Osteocyte (in vitro differentiated cells): ENCODE data around the gene DNTT. TPM values are rescaled to one million over a fixed set of nuclear protein-coding genes. Genes with fewer than 3 reads are reported as not detected.

Experiments used
- DNase-seq: peaks from one replicate; pipeline ENCODE4 v3.0.0; 2021; ENCODE audit warnings: mixed read lengths; ENCODE audit not compliant: unreplicated experiment; ENCODE audit errors: extremely low spot score
- H3K27ac Mint-ChIP-seq: one replicate; pipeline ENCODE4 v1.8.0; 2021; ENCODE audit warnings: mild to moderate bottlenecking, mixed read lengths; ENCODE audit not compliant: unreplicated experiment
- H3K27me3 Mint-ChIP-seq: one replicate; pipeline ENCODE4 v1.8.0; 2021; ENCODE audit warnings: mixed read lengths; ENCODE audit not compliant: unreplicated experiment
- H3K36me3 Mint-ChIP-seq: one replicate; pipeline ENCODE4 v1.8.0; 2021; ENCODE audit warnings: mixed read lengths; ENCODE audit not compliant: unreplicated experiment
- H3K4me1 Mint-ChIP-seq: one replicate; pipeline ENCODE4 v1.8.0; 2021; ENCODE audit warnings: mixed read lengths; ENCODE audit not compliant: unreplicated experiment
- H3K4me3 Mint-ChIP-seq: one replicate; pipeline ENCODE4 v1.8.0; 2021; ENCODE audit warnings: mild to moderate bottlenecking, moderate library complexity, mixed read lengths; ENCODE audit not compliant: unreplicated experiment
- H3K9me3 Mint-ChIP-seq: one replicate; pipeline ENCODE4 v1.8.0; 2021; ENCODE audit warnings: mixed read lengths; ENCODE audit not compliant: unreplicated experiment
- CTCF ChIP-seq: fragments of 200-600 bp; sonication (generic); IDR thresholded peaks from 2 replicates; pipeline ENCODE4 v1.5.0; 2021; ENCODE audit warnings: antibody characterized with exemption, mild to moderate bottlenecking, moderate library complexity
- total RNA-seq: library from RNA; stranded (reverse); gene quantifications from 2 replicates; pipeline ENCODE4 v1.2.1, GENCODE V29; 2021

DNTT gene
- total RNA-seq, 1 donor from 2014 or later: not detected

GRCh38 chr10:96313344-96313743, 9.1 kb downstream of the DNTT start:
- Mint-ChIP-seq H3K4me3 (no peak overlapping the region), H3K27me3 (peaks cover 3% of the 10 kb centered on the region), H3K4me1 (peaks cover 5% of the 10 kb centered on the region), H3K36me3 (no peaks in the 10 kb centered on the region), H3K9me3 (no peaks in the 10 kb centered on the region), H3K27ac (no peak overlapping the region)
- DNase-seq: no peak
- TF ChIP-seq CTCF: no peak

DNA sequence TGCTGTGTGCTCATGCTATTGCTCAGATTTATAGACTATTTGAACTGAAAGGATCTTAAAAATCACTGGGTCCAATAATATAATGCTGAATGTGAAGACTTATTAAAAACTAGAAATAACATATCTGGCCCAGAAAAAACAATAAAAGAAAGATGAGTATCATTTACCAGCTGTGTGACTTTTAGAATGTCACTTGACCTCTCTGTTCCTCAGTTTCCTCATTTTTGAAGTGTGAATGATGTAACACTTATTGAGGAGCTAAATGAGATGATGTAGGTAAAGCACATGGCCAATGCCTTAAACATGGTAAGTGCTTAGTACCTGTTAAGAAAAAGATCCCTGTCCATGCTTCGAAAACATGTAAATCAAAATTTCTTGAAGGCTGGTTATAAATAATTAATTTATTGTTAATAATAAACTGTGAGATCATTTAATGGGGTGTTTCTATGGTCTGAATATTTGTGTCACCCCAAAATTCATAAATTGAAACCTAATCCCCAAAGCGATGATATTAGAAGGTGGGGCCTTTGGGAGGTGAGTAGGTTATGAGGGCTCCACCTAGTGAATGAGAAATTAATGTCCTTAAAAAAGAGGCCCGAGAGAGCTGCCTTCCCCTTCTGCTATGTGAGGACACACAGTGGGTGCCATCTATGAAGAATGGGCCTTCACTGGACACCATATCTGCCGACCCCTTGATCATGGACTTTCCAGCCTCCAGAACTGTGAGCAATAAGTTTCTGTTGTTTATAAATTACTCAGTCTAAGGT, 13.0 kb downstream of the DNTT start:
- no peaks in the 10 kb centered on the region for H3K27me3 Mint-ChIP-seq
- H3K27ac Mint-ChIP-seq: no peak overlapping the region
- H3K4me1 Mint-ChIP-seq: no peaks in the 10 kb centered on the region
- no peaks in the 10 kb centered on the region for H3K9me3 Mint-ChIP-seq
- no peak for TF ChIP-seq CTCF
- no peak for DNase-seq
- H3K36me3 Mint-ChIP-seq: no peaks in the 10 kb centered on the region
- no peak overlapping the region for H3K4me3 Mint-ChIP-seq

GRCh38 chr10:96319754-96320474, 15.7 kb downstream of the DNTT start:
- no peak for TF ChIP-seq CTCF
- Mint-ChIP-seq H3K4me1 (no peaks in the 10 kb centered on the region), H3K36me3 (no peaks in the 10 kb centered on the region), H3K27ac (no peak overlapping the region), H3K9me3 (no peaks in the 10 kb centered on the region), H3K27me3 (peaks cover 3% of the 10 kb centered on the region), H3K4me3 (no peak overlapping the region)
- no peak for DNase-seq

DNA sequence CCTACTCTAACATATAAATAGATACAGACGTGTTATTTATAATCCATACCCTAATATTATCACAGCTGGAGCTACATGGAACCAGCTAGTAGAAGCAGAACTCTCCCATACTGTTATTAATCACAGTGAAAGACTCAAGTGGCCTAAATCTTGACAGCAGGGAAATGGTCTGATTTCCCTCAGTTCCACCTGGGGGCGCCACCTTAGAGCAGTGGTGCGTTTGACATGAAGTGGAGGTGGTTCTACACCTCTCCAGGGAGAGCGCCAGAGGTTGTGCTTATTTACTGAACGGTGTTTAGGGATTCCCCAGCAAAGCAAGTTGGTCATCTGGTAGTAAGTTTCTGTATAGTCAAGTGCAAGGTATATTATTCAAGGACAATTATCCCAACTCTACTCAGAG, 17.6 kb downstream of the DNTT start:
- TF ChIP-seq CTCF: no peak
- Mint-ChIP-seq H3K4me1 (no peaks in the 10 kb centered on the region), H3K36me3 (no peaks in the 10 kb centered on the region), H3K27me3 (peaks cover 11% of the 10 kb centered on the region), H3K4me3 (no peak overlapping the region), H3K27ac (no peak overlapping the region), H3K9me3 (no peaks in the 10 kb centered on the region)
- no peak for DNase-seq

GRCh38 chr10:96322275-96322674, 18.0 kb downstream of the DNTT start:
- no peak overlapping the region for H3K4me3 Mint-ChIP-seq
- no peaks in the 10 kb centered on the region for H3K36me3 Mint-ChIP-seq
- no peak for TF ChIP-seq CTCF
- H3K4me1 Mint-ChIP-seq: no peaks in the 10 kb centered on the region
- H3K27me3 Mint-ChIP-seq: peaks cover 13% of the 10 kb centered on the region
- DNase-seq: no peak
- H3K9me3 Mint-ChIP-seq: no peaks in the 10 kb centered on the region
- H3K27ac Mint-ChIP-seq: no peak overlapping the region
